Kidney (tissue), 14 donors: ENCODE measurements around the gene FAM76A. TPM values are rescaled to one million over a fixed set of nuclear protein-coding genes. Genes with fewer than 3 reads are reported as not detected.
"Not testable (repeated sequence)": the region's sequence is repeated elsewhere in the genome, so short reads cannot be mapped to it uniquely, and the experiment has no call there.

ENCODE experiments used
- DNase-seq, 5 donors: peaks; one replicate each; pipeline ENCODE4 v3.0.0-alpha.2; 2013 to 2020
- FAIRE-seq: peaks from 2 replicates; lab custom pipeline; 2012; peaks lifted over from hg19 to GRCh38; lab: Jason Lieb, UNC
- H3K27ac ChIP-seq, 2 donors: one replicate each; pipeline ENCODE4 v1.7.0; 2013; ENCODE audit warnings: low read depth in 2 of 2, low read length in 2 of 2, inconsistent platforms in 1 of 2
- H3K27me3 ChIP-seq: one replicate; pipeline ENCODE4 v1.7.1; 2013; ENCODE audit warnings: low read length, inconsistent platforms; ENCODE audit not compliant: control insufficient read depth, insufficient read depth
- H3K36me3 ChIP-seq, 3 donors: one replicate each; pipeline versions ENCODE4 v1.7.0 to v1.7.1; 2013; ENCODE audit warnings: low read length in 3 of 3, control low read depth in 1 of 3, inconsistent platforms in 1 of 3; ENCODE audit not compliant: insufficient read depth in 3 of 3, control insufficient read depth in 2 of 3
- H3K4me1 ChIP-seq, 3 donors: one replicate each; pipeline versions ENCODE4 v1.7.0 to v1.7.1; 2013; ENCODE audit warnings: low read length in 3 of 3, inconsistent platforms in 1 of 3, low read depth in 1 of 3; ENCODE audit not compliant: control insufficient read depth in 2 of 3, insufficient read depth in 2 of 3
- H3K4me3 ChIP-seq, 3 donors: one replicate each; pipeline versions ENCODE4 v1.7.0 to v1.8.1; 2013; ENCODE audit warnings: low read length in 3 of 3, control low read depth in 1 of 3, inconsistent platforms in 1 of 3
- H3K9ac ChIP-seq, 3 donors: one replicate each; pipeline versions ENCODE4 v1.7.0 to v1.7.1; 2013; ENCODE audit warnings: low read length in 3 of 3, control low read depth in 1 of 3, inconsistent platforms in 1 of 3
- H3K9me3 ChIP-seq, 3 donors: one replicate each; pipeline versions ENCODE4 v1.7.0 to v1.7.1; 2013; ENCODE audit warnings: low read length in 3 of 3, control low read depth in 1 of 3, inconsistent platforms in 1 of 3; ENCODE audit not compliant: control insufficient read depth in 2 of 3, insufficient read depth in 1 of 3
- CTCF ChIP-seq: IDR thresholded peaks from 3 replicates; pipeline ENCODE4 v1.5.1; 2012; ENCODE audit warnings: mild to moderate bottlenecking, moderate library complexity, borderline replicate concordance; ENCODE audit not compliant: insufficient read depth; ENCODE audit errors: extremely low read depth
- intact Hi-C: fragments of 100-400 bp; cut with DNase I; formaldehyde crosslinking; loops from one replicate; pipeline ENCODE4 v1.11.1; 2022
- polyA plus RNA-seq: library from polyadenylated mRNA; stranded (reverse); fragments of 350-450 nt; fragmentation: Illumina TruSeq; extraction: RNeasy Lipid Tissue Mini Kit (QIAGEN cat#74804); gene quantifications from one replicate; pipeline ENCODE4 v1.2.3, GENCODE V29; 2014; ENCODE audit warnings: low read depth, low replicate concordance; ENCODE audit not compliant: insufficient read depth
- total RNA-seq: library from RNA; stranded (reverse); fragmentation: NEBNext Ultra II Directional; extraction: Animal tissue kit (Norgen Biotek cat#: 25700); gene quantifications from one replicate; pipeline ENCODE4 v1.2.1, GENCODE V29; 2021
- donor health status: control.
- donor health status: control.
- donor health status: control.
- donor health status: control.
- donor health status: control.
- donor health status: DM: yes; HTN: yes; CAD: no.
- donor health status: Normal renal cell carcinoma (clear cell type).

Gene FAM76A
- total and polyA plus RNA-seq, 2 donors from 2014 or later: 5.9 to 17.0 TPM

DNA sequence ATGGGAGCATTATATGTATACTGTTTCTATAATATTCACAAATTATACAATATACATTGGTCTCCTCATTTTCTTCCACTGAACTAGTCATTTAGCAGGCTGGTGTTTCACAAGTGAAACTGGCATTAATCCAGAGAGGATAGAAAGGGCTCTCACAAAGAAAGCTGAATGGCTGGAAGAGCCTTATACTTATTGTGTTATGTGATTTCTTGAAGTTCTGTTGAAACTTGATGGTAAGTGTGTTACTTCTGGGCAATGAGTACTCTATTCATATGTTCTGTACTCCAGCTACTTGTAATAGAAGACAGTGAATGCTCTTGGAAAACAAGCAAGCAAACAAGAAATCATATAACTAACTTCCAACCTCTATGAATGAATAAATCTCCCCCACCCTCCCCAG lies 62.1 kb downstream of the FAM76A start:
- Histone ChIP-seq H3K4me1 (peaks cover 0 to 10% (median 9%) of the 10 kb centered on the region in 3 donors), H3K36me3 (peaks cover 0 to 16% (median under 1%) of the 10 kb centered on the region in 3 donors), H3K27ac (no peak overlapping the region), H3K9ac (no peak overlapping the region), H3K4me3 (no peak overlapping the region), H3K27me3 (no peaks in the 10 kb centered on the region), H3K9me3 (no peaks in the 10 kb centered on the region)
- DNase-seq (no peak), FAIRE-seq (no peak)
- intact Hi-C loops: no loop called here
- no peak for TF ChIP-seq CTCF

GRCh38 chr1:27789540-27790041 lies 63.8 kb downstream of the FAM76A start:
- H3K9ac ChIP-seq: no peak overlapping the region
- no peak for TF ChIP-seq CTCF
- peak overlapping the region in 1 of 2 donors; percentile 46 for H3K27ac ChIP-seq
- H3K36me3 ChIP-seq: peaks cover 4 to 22% (median 7%) of the 10 kb centered on the region in 3 donors
- peaks cover 0 to 10% (median 9%) of the 10 kb centered on the region in 3 donors for H3K4me1 ChIP-seq
- intact Hi-C loops: no loop called here
- H3K9me3 ChIP-seq: no peaks in the 10 kb centered on the region
- FAIRE-seq: peak; percentile 39
- DNase-seq: peak in 1 of 5 donors; percentile 28
- no peak overlapping the region for H3K4me3 ChIP-seq
- no peaks in the 10 kb centered on the region for H3K27me3 ChIP-seq

DNA sequence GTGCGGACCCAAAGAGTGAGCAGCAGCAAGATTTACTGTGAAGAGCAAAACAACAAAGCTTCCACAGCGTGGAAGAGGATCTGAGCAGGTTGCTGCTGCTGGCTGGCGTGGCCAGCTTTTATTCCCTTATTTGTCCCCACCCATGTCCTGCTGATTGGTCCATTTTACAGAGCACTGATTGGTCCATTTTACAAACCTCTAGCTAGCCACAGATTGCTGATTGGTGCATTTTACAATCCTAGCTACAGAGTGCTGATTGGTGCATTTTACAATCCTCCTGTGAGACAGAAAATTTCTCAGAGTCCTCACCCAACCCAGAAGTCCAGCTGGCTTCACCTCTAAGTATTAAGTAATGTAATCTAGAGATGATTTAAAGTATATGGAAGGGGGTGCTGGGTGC lies 64.5 kb downstream of the FAM76A start:
- Histone ChIP-seq H3K27ac (peak overlapping the region in 1 of 2 donors; percentile 46), H3K36me3 (peaks cover 4 to 22% (median 8%) of the 10 kb centered on the region in 3 donors)
- FAIRE-seq, H3K9ac ChIP-seq, DNase-seq, H3K27me3 ChIP-seq, H3K9me3 ChIP-seq, intact Hi-C loops, H3K4me1 ChIP-seq, H3K4me3 ChIP-seq: not testable (repeated sequence)

DNA sequence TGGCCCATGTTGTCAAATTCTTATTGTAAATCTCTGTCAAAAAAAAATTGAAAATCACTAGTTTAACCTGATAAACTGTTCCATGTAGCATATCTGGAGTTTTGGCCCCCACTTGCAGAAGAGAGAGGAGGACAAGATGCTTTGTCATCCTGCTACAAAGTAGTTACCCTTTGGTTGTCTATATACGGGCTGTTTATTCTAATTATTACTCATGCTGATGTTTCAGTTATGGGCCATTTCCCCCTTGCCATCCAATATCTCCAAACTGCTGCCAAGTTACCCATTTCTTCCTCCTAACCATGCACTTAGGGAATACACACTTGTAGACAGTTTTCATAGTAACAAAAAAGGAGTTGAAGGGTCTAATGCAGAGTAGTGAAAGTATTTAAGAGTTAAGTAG lies 69.8 kb downstream of the FAM76A start:
- no peak for TF ChIP-seq CTCF
- Histone ChIP-seq H3K9ac (no peak overlapping the region), H3K9me3 (no peaks in the 10 kb centered on the region), H3K36me3 (peaks cover 4 to 23% (median 11%) of the 10 kb centered on the region in 3 donors), H3K4me1 (no peaks in the 10 kb centered on the region), H3K4me3 (no peak overlapping the region), H3K27ac (no peak overlapping the region), H3K27me3 (no peaks in the 10 kb centered on the region)
- FAIRE-seq (no peak), DNase-seq (no peak)
- intact Hi-C loops: no loop called here
